DMS114 treated with DMSO at 0.1 percent for 48 hours (cell line): Measurements from ENCODE around the gene MISP.

Source experiments
- DNase-seq: peaks from one replicate; lab custom pipeline; 2025; ENCODE audit not compliant: unreplicated experiment; lab: John Stamatoyannopoulos, UW

Gene MISP

GRCh38 chr19:796692-797527, 46.0 kb downstream of the MISP start, which contains the start of gene PTBP1:
TSS of gene PTBP1 (plus strand) at chr19:797452. CDS start at chr19:797498, 46 bp downstream.
- DNase-seq = peak; percentile 96

- DNase-seq = peak; percentile 32
Measured at GRCh38 chr19:797528-798414, 46.9 kb downstream of the MISP start.

- no peak for DNase-seq
Measured at GRCh38 chr19:798415-799075, 47.6 kb downstream of the MISP start.

- DNase-seq = peak; percentile 5
Measured at GRCh38 chr19:799076-799881, 48.4 kb downstream of the MISP start.

- DNase-seq = no peak
Measured at GRCh38 chr19:800360-801029, 49.6 kb downstream of the MISP start.

- DNase-seq = no peak
Measured at GRCh38 chr19:801030-801860, 50.3 kb downstream of the MISP start.

- no peak for DNase-seq
Measured at GRCh38 chr19:801861-802497, 51.1 kb downstream of the MISP start.

- no peak for DNase-seq
Measured at GRCh38 chr19:802498-803098, 51.7 kb downstream of the MISP start.

GRCh38 chr19:803099-803561, 52.2 kb downstream of the MISP start:
- no peak for DNase-seq

GRCh38 chr19:803686-804418, 52.9 kb downstream of the MISP start:
- no peak for DNase-seq

- no peak for DNase-seq
Measured at GRCh38 chr19:804419-805165, 53.7 kb downstream of the MISP start.

GRCh38 chr19:805166-805551, 54.2 kb downstream of the MISP start:
- no peak for DNase-seq

- DNase-seq = no peak
Measured at GRCh38 chr19:805600-806550, 55.0 kb downstream of the MISP start.

- DNase-seq = no peak
Measured at GRCh38 chr19:806815-807421, 56.0 kb downstream of the MISP start.
